ENCODE data around the gene EMB.

Gene EMB

DNA sequence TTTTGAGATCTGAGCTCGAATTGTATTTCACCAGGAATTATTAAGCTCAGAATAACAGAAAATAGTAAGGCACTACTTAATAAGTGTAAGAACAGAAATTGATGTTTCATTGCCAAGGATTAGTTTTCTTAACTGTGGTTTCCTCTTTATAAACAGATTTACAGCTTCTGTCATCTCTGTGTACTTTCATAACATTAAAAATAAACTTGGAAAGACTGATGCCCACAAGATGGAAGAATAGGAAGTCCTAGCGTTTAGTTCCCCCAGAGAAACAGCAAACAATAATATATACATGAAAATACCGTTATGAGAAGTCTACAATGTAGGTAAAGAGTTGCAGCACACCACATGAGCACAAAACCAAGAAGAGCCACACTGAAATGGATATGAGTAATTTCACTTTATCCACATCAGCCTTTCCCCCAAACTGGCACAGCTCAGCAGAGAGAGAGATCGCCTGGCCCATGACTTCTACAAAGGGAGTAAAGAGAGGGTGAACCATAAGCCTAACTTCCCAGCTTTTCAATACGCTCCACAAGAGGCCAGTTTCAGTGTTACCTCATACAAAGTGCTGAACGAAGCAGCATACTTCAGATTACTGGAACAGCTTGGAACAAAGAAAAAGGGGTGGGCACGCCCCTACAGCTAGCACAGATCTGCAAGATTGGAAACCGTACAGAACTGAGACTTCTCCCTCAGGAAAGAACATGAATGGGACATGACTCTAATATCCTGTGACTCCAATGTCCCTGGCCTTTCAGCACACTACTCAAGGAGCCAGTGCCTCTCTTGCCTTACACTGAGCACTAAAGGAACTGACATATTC, 75.4 kb downstream of the EMB start:
- TF ChIP-seq GATA2 (IDR thresholded peaks at IDR 0.05; ENCODE audit: low read depth, low read length) (no peak), GATA3 (IDR thresholded peaks at IDR 0.05; ENCODE audit: low read depth, low read length) (no peak)

GRCh38 chr5:50359187-50359586, 81.9 kb downstream of the EMB start:
- TF ChIP-seq GATA2 (IDR thresholded peaks at IDR 0.05; ENCODE audit: low read depth, low read length) (no peak), GATA3 (IDR thresholded peaks at IDR 0.05; ENCODE audit: low read depth, low read length) (no peak)

DNA sequence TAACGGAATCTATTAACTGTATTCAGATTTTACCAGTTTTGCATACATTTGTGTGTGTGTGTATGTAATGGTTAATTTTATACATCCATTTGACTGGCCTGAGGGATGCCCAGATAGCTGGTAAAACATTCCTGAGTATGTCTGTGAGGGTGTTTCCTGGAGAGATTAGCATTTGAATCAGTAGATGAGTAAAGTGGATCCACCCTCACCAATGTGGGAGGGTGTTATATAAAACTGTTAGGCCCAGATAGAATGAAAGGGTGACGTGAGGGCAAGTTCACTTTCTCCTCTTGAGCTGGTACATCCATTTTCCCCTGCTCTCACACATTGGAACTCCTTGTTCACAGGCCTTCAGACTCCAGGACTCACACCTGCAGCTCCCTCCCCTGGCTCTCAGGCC, 88.7 kb downstream of the EMB start:
- no peak for TF ChIP-seq GATA2 (IDR thresholded peaks at IDR 0.05; ENCODE audit: low read depth, low read length)
- no peak for TF ChIP-seq GATA3 (IDR thresholded peaks at IDR 0.05; ENCODE audit: low read depth, low read length)

Data from SH-SY5Y (cell line).